HCT116 (cell line): ENCODE data around the gene ASB14. TPM values are rescaled to one million over a fixed set of nuclear protein-coding genes. Genes with fewer than 3 reads are reported as not detected.
A peak's percentile ranks its signal among the peaks of the same experiment; 100 is the strongest.

Source experiments
- ATAC-seq: fragments of 200-7000 bp; cut with Tn5 transposase; 2 replicates; pipeline ENCODE4 v1.9.1; 2020; ENCODE audit warnings: mild to moderate bottlenecking, moderate library complexity
- BruUV-seq: library from RNA; stranded (reverse); fragments of 400-500 nt; replicated peaks from 2 replicates; lab custom pipeline; 2021; lab: Mats Ljungman, UMichigan
- CTCF ChIA-PET: fragments of 300-600 bp; sonication (Branson Sonifier 250); formaldehyde crosslinking; loops from one replicate; lab custom pipeline; 2021; ENCODE audit warnings: antibody characterized with exemption; lab: Charles Lee
- POLR2A ChIA-PET: fragments of 300-600, 350-600 bp; sonication (Branson Sonifier 250); formaldehyde crosslinking; loops from one replicate; lab custom pipeline; 2021; ENCODE audit warnings: antibody characterized with exemption; lab: Charles Lee
- RAD21 ChIA-PET, 2 experiments: fragments of 300-600 bp; sonication (Branson Sonifier 250); formaldehyde crosslinking; loops; one replicate each; lab custom pipeline; 2023; ENCODE audit warnings: low total read pairs in 2 of 2; ENCODE audit not compliant: uncharacterized antibody in 2 of 2, unreplicated experiment in 2 of 2, low non-redundant PET in 1 of 2; lab: Charles Lee
- DNase-seq: peaks from one replicate; pipeline ENCODE4 v3.0.0-alpha.2; 2010; ENCODE audit warnings: low read depth, low spot score
- H2AFZ ChIP-seq: fragments of 200-600 bp; shearing (Covaris generic), sonication (generic); 2 replicates; pipeline ENCODE4 v1.6.1; 2017; ENCODE audit warnings: low read depth, mixed run types, mixed read lengths, antibody characterized with exemption, low read length; ENCODE audit not compliant: poor library complexity, severe bottlenecking
- H3K27ac ChIP-seq: 2 replicates; pipeline ENCODE4 v1.5.1; 2012; ENCODE audit warnings: low read depth, low read length
- H3K27me3 ChIP-seq: fragments of 200-600 bp; sonication (generic); 2 replicates; pipeline ENCODE4 v1.6.1; 2016; ENCODE audit warnings: mixed run types, low read length, mixed read lengths; ENCODE audit not compliant: insufficient read depth
- H3K36me3 ChIP-seq, 2 experiments: fragments of 200-500 bp in 1 of 2; fragments of 200-600 bp in 1 of 2; sonication (Bioruptor generic) in 1 of 2; sonication (generic) in 1 of 2; 2 replicates each; pipeline versions ENCODE4 v1.5.1 to v1.6.1; 2014 to 2016; ENCODE audit warnings: low read length in 2 of 2, inconsistent platforms in 1 of 2, mixed read lengths in 1 of 2, mixed run types in 1 of 2; ENCODE audit not compliant: insufficient read depth in 2 of 2, control insufficient read depth in 1 of 2
- H3K4me1 ChIP-seq, 2 experiments: fragments of 200-600 bp in 1 of 2; sonication (generic) in 1 of 2; 2 replicates each; pipeline versions ENCODE4 v1.5.1 to v1.6.1; 2012 to 2017; ENCODE audit warnings: low read length in 2 of 2, inconsistent platforms in 1 of 2, mild to moderate bottlenecking in 1 of 2, mixed read lengths in 1 of 2, mixed run types in 1 of 2, moderate library complexity in 1 of 2; ENCODE audit not compliant: insufficient read depth in 2 of 2, control insufficient read depth in 1 of 2
- H3K4me2 ChIP-seq: fragments of 200-600 bp; sonication (generic); 2 replicates; pipeline ENCODE4 v1.6.1; 2017; ENCODE audit warnings: mixed run types, low read length, mixed read lengths
- H3K4me3 ChIP-seq, 2 experiments: fragments of 200-600 bp in 1 of 2; sonication (generic) in 1 of 2; replicated peaks in 1 of 2; 2 replicates each; pipeline ENCODE4 v1.5.1; 2011 to 2016; ENCODE audit warnings: low read length in 2 of 2, control low read depth in 1 of 2, low read depth in 1 of 2, mild to moderate bottlenecking in 1 of 2, mixed read lengths in 1 of 2, mixed run types in 1 of 2
- H3K79me2 ChIP-seq: fragments of 200-600 bp; sonication (generic); 2 replicates; pipeline ENCODE4 v1.6.1; 2017; ENCODE audit warnings: mild to moderate bottlenecking, mixed run types, low read length, moderate library complexity, mixed read lengths; ENCODE audit not compliant: insufficient read depth
- H3K9ac ChIP-seq: fragments of 200-600 bp; sonication (generic); 2 replicates; pipeline ENCODE4 v1.6.1; 2016; ENCODE audit warnings: low read length, mixed read lengths
- H3K9me2 ChIP-seq: fragments of 200-600 bp; sonication (generic), shearing (Covaris generic); 2 replicates; pipeline ENCODE4 v1.6.1; 2017; ENCODE audit warnings: mixed run types, mild to moderate bottlenecking, moderate library complexity; ENCODE audit not compliant: insufficient read depth
- H3K9me3 ChIP-seq, 2 experiments: fragments of 200-500 bp in 1 of 2; fragments of 200-600 bp in 1 of 2; sonication (Bioruptor generic) in 1 of 2; sonication (generic) in 1 of 2; 2 replicates each; pipeline ENCODE4 v1.6.1; 2014 to 2017; ENCODE audit warnings: low read length in 2 of 2, mixed read lengths in 2 of 2, inconsistent platforms in 1 of 2, low read depth in 1 of 2, mild to moderate bottlenecking in 1 of 2, mixed run types in 1 of 2, moderate library complexity in 1 of 2; ENCODE audit not compliant: control insufficient read depth in 1 of 2, insufficient read depth in 1 of 2
- H4K20me1 ChIP-seq: fragments of 200-600 bp; sonication (generic), shearing (Covaris generic); 2 replicates; pipeline ENCODE4 v1.6.1; 2017; ENCODE audit warnings: mixed run types, mild to moderate bottlenecking, moderate library complexity; ENCODE audit not compliant: insufficient read depth
- EZH2 ChIP-seq: fragments of 200-600 bp; sonication (generic); IDR thresholded peaks from 2 replicates; pipeline ENCODE4 v1.6.1; 2017; ENCODE audit warnings: antibody characterized with exemption, mixed run types
- RAD21 ChIP-seq: IDR thresholded peaks from 2 replicates; pipeline ENCODE4 v1.6.1; 2012; ENCODE audit warnings: low read depth, mild to moderate bottlenecking
- intact Hi-C: fragments of 100-400 bp; cut with micrococcal nuclease; formaldehyde crosslinking; loops from 2 replicates; pipeline ENCODE4 v1.10.0; 2022
- total RNA-seq: library from RNA; stranded (reverse); gene quantifications from one replicate; pipeline ENCODE4 v1.2.1, GENCODE V29; 2021; ENCODE audit not compliant: unreplicated experiment
- TF ChIP-seq, protein P1 (sequence below), 3 experiments: fragments of 200-600 bp in 1 of 3; sonication (generic) in 1 of 3; IDR thresholded peaks in 2 of 3; conservative IDR thresholded peaks in 1 of 3; 2 replicates each; pipeline ENCODE4 v1.5.1; 2012 to 2017; ENCODE audit warnings: low read depth in 2 of 3, low read length in 2 of 3, antibody characterized with exemption in 1 of 3, borderline replicate concordance in 1 of 3, control low read depth in 1 of 3, mild to moderate bottlenecking in 1 of 3, mixed read lengths in 1 of 3, mixed run types in 1 of 3, moderate library complexity in 1 of 3; ENCODE audit not compliant: insufficient read depth in 1 of 3

Gene ASB14
- total RNA-seq, 1 experiment from 2014 or later, result not detected

GRCh38 chr3:57221883-57222282 is 70.6 kb downstream of the ASB14 start:
- Histone ChIP-seq H3K9me2 (no peaks in the 10 kb centered on the region), H3K4me2 (no peak overlapping the region), H3K4me3 (no peak overlapping the region), H3K9ac (no peak overlapping the region), H4K20me1 (no peaks in the 10 kb centered on the region), H3K27ac (no peak overlapping the region), H3K79me2 (no peaks in the 10 kb centered on the region), H3K36me3 (no peaks in the 10 kb centered on the region), H3K27me3 (no peaks in the 10 kb centered on the region), H3K4me1 (peaks cover 0 to 4% of the 10 kb centered on the region in 2 experiments; a peak in 2 of 4 replicates), H2AFZ (no peak overlapping the region), H3K9me3 (no peaks in the 10 kb centered on the region)
- BruUV-seq, result no TSS peak
- ChIA-PET CTCF (no interaction called here), POLR2A (no interaction called here), RAD21 (no interaction called here)
- DNase-seq, result no peak
- intact Hi-C loops, result loop anchor here (2.0 kb wide), 2 partner anchors 121 to 227 kb away; no protein-coding TSS in a partner anchor
- ATAC-seq, result peak; percentile 49; the same call in 1 of the 2 replicates
- TF ChIP-seq, protein P1, sequence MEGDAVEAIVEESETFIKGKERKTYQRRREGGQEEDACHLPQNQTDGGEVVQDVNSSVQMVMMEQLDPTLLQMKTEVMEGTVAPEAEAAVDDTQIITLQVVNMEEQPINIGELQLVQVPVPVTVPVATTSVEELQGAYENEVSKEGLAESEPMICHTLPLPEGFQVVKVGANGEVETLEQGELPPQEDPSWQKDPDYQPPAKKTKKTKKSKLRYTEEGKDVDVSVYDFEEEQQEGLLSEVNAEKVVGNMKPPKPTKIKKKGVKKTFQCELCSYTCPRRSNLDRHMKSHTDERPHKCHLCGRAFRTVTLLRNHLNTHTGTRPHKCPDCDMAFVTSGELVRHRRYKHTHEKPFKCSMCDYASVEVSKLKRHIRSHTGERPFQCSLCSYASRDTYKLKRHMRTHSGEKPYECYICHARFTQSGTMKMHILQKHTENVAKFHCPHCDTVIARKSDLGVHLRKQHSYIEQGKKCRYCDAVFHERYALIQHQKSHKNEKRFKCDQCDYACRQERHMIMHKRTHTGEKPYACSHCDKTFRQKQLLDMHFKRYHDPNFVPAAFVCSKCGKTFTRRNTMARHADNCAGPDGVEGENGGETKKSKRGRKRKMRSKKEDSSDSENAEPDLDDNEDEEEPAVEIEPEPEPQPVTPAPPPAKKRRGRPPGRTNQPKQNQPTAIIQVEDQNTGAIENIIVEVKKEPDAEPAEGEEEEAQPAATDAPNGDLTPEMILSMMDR (IDR thresholded peaks at IDR 0.05 in 2 of 3, conservative IDR thresholded peaks at IDR 0.05 in 1 of 3; ENCODE audit: borderline replicate concordance in 1 of 3, insufficient read depth in 1 of 3, low read depth in 2 of 3, low read length in 2 of 3), result peak in 2 of 3 experiments; percentile 27 to 43; a peak in 2 of 6 replicates
- peak; percentile 69 for TF ChIP-seq RAD21
- no peak for TF ChIP-seq EZH2

Other genes with a start within 250 kb of the ASB14 start
- gene SPATA12, start 232.0 kb downstream of the ASB14 start, total RNA-seq, result 0.22 TPM
- 12.3 TPM for gene IL17RD, start 127.3 kb downstream of the ASB14 start, total RNA-seq
- gene HESX1, start 92.7 kb downstream of the ASB14 start, total RNA-seq, result 2.1 TPM
- gene APPL1, start 65.0 kb downstream of the ASB14 start, total RNA-seq, result 30.8 TPM